NCI-H1694 treated with DMSO at 0.1 percent for 48 hours (cell line): ENCODE measurements around the gene PLEKHA1.

Experiments
- DNase-seq: peaks from one replicate; lab custom pipeline; 2025; lab: John Stamatoyannopoulos, UW

The PLEKHA1 gene

DNA sequence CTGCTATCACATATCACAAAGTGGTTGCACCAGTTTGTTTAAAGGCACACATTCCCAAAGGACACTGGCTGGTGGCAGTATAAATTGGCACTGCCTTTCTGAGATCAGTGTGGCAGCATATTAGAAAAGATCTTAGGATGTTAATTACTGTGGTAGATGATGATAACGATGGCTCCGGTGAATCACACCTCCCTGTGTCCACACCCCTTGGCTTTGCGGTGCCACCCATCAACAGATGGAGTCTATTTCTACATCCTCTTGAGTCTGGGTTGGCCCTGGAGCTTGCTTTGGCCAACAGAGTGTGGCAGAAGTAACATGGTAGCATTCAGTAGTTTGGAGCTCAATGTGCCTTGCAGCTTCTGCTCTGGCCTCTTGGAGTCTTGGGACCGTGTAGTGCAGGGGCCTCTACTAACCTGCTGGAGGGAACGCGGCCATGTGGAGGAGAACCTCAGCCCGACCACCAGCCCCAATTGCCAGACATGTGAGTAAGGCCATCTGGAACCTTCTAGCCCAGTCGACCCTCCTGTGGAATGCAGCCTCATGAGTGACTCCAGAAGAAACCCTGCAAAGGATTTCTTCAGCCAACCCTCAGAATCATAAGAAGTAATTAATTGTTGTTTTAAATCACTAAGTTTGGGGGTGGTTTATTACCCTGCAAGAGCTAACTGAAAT lies 27.2 kb upstream of the PLEKHA1 start:
- DNase-seq, result no peak

DNA sequence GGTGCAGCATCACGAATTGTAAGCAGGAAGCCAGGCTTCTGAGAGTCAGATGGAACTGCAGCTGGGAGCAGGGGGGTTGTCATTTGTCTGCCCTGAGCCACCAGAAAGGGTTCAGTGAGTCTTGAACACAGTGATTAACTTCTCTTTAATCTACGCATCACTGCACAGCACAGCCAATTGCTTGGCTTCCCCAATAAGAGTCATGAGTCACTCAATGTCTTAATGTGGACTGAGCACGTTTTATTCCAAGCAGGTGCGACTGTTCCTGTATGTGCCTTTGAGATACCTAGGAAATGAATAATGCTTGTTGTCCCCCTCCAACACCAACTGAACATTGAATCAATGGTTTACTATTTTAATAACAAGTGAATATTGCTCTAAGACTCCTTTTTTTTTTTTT lies 26.0 kb upstream of the PLEKHA1 start:
- DNase-seq, result no peak

DNA sequence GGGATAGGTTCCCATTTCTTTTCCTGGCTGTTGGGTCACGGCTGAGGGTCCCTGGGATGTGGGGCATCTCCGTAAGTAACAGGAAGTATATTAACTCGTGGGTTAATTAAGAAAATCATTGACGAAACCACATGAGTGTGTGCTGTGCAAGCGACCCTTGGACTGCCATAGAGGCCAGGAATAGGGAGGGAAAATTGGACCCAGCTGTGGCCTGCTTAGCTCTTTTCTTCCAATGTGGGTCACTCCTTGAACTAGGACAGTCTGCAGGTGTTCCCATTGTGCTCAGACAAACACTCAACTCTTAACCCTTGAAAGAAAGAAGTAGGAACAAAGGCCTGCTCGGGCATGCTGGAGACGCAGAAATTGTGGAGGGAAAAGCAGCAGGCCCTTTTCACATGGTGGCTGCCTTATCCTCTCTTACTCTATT lies 25.6 kb upstream of the PLEKHA1 start:
- DNase-seq, result no peak

DNA sequence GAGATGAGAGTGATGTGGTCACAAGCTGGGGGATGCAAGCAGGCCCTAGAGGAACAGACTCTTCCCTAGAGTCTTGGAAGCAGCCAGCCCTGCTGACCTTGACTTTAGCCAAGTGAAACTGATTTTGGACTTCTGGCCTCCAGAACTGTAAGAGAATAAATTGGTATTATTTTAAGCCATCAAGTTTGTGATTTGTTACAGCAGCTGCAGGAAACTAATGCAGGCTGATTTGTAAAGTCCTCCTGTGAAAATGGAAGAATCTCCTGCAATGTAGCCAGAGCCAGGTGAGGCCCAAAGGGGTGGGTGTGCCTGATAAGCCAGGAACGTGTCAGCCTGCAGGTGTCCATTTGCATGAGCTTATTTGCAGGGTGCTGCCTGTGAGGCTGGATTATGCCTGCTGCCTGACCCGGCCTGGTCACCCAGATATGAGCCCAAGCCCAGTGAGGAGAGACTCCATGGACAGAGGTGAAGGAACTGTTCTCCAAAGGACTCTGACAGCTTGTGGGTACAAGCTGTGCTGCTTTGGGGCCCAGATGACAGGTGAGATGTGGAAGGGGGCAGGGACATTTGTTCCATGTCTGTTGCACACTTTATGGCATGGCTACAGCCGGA lies 24.6 kb upstream of the PLEKHA1 start:
- DNase-seq, result no peak

DNA sequence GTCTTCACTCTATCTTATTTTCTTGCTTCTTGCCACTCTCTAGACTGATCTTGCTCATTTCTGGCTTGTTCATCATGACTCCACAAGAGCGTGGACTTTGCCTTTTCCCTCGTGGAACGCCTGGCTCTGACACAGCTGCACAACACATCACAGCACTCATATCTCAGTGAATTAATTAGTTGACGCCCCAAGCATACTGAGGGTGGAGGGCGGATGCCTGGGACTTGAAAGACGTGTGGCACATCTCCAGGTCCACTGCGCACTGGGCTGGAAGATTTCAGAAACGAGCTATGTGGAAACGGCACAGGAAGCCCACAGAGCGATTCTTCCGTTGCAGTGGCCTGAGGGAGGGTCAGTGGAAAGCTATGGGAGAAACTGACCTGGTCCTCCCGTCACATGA lies 23.6 kb upstream of the PLEKHA1 start:
- DNase-seq, result no peak

DNA sequence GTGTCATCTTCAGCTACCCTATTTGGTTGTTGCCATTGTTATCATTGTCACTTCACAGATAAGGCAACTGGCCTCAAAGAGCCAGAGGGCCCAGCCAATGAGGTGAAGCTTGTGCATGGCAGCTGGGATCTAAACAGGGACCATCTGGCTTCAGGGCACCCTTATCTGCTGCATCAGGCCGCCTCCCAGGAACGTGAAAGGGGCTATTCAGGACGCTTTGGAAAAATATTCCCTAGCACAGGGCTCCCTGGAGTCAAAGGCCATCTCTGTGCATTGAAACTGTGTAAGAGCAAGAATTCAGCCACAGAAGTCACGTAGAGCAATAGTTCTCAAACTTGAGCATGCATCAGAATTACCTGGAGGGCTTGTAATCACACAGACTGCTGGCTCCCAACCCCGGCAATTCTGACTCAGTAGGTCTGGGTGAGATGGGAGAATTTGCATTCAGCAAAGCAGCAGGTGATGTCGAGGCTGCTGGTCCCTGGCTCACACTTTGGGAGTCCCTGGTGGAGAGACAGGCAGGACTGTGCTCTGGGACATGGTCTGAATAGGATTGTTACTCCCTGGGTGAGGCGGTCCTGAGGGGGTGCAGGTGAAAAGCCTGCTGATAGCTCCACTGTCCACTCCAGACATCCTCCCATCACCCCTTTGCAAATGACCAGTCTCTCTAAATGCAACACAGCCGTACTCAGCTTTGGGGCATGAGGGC lies 21.5 kb upstream of the PLEKHA1 start:
- DNase-seq, result no peak

DNA sequence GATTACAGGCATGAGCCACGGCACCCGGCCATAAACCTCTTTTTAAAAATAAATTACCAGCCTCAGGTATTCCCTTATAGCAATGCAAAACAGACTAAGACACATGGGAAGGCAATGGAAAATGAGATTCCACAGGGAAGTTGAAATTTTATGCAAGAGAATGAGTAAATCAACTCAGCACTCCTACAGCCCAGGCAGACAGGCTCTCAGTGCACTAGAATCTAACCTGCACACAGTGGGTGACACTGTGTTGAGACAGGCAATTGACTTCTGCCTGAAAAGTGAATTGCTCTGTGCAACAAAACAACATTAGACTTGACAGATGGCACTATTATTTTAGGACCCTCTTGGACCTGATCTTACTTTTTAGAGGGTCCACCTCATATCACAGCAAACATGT lies 20.1 kb upstream of the PLEKHA1 start:
- DNase-seq, result no peak

DNA sequence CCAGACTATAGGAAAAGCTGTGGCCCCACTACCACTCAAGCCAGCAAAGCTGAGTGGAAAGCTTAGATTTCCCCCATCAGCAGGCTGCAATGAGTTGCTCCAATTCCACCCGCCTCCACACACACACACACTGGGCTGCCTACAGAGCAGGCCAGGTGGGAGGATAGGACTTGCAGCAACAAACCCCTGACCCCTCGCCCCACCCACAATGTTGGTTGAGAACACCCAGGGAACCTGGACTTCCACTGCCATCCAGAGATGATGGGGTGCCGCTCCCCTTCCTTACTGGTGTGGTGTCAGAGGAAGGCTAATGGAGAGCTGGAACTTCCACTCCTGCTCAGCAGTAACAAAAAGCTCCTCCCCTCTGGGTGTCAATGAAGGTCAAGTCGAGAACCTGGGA lies 16.8 kb upstream of the PLEKHA1 start:
- no peak for DNase-seq

DNA sequence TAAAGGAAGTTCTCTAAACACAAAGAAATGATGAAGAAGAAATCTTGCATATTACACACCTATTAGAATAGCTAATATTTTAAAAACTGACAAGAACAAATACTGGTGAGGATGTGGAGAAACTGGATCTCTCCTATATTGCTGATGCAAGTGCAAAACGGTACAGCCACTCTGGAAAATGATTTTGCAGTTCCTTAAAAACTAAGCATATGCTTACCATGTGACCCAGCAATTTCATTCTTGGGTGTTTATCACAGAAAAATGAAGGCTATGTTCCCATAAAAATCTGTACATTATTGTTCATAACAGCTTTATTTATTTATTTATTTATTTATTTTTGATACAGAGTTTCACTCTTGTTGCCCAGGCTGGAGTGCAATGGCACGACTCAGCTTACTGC lies 14.9 kb upstream of the PLEKHA1 start:
- DNase-seq, result no peak

DNA sequence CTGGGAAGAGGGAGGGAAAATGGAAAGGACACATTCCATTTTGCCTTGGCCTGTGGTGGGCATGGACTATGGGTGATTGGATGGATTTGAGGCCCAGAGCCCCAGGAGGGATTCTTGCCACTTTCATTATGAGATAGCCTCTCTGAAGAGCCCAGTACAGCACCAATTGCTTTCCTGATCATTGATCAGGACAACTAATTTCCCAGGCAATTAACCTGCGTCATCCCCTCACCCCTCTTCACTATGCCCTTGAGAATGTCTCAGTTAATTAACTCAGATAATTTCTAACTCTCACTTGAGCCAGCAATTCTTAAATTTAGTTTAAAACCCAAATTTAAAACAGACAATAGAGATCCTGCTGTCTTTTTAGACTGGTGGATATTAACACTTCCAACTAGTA lies 13.5 kb upstream of the PLEKHA1 start:
- DNase-seq, result no peak

DNA sequence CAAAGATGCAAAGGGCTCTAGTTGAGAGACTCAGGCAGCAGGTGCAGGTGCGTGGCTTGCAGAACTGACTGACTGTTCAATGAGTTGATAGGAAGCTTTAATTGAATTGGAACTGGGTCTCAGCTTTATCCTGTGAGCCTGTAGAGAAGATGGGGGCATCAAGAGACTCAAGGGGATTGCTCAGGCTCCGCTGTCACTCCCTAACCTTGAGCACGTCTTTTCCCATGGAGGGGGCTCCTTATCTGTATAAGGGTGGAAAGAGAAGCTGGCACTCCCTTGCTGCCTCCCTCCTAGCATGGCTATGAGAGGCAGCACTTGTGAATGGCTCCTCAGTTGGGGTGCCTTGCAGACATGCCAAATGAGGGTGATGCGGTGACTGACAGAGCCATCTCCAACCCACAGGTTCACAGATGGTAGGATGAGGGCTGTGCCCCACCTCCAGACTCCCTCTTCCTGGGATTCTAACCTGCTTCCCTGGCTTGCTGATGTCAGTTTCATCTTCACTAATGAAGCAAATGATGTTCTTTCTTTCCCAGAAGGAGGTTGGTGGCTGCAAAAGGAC lies 12.4 kb upstream of the PLEKHA1 start:
- DNase-seq, result no peak

DNA sequence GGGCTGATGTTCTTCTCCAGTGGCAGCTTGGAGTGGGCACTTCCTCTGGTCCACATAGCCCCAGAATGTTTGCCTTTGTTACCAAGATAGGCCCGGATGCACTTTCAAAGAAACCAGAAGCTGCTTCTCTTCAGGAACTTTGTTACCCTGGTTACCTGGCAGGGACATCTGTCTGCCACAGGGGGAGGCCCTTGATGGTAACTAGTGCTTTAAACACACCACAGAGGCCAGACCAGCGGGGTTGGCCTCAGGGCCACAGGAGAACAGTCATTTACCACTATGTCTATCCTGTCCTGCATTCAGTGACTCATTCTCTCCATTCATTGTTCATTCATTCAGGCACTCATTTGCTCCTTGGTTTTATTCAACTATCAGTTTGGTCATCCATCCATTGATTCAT lies 11.9 kb upstream of the PLEKHA1 start:
- DNase-seq, result no peak

DNA sequence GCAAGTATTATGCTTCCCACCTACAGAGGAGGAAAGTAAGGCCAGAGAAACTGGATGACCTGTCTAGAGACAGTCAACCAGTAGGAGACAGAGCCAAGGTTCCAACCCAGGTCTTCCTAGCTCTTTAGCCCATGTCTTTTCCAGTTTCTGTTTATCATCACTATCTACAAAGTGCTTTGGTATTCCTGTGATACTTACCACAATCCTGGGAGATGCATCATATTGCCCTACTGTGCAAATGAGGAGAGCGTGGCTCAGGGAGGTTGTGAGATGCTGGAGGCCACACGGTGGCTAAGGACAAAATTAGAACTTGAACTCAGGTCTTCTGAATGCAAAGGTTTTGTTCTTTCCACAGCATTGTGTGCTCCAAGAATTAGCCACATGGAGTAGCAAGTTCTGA lies 11.2 kb upstream of the PLEKHA1 start:
- DNase-seq, result no peak

DNA sequence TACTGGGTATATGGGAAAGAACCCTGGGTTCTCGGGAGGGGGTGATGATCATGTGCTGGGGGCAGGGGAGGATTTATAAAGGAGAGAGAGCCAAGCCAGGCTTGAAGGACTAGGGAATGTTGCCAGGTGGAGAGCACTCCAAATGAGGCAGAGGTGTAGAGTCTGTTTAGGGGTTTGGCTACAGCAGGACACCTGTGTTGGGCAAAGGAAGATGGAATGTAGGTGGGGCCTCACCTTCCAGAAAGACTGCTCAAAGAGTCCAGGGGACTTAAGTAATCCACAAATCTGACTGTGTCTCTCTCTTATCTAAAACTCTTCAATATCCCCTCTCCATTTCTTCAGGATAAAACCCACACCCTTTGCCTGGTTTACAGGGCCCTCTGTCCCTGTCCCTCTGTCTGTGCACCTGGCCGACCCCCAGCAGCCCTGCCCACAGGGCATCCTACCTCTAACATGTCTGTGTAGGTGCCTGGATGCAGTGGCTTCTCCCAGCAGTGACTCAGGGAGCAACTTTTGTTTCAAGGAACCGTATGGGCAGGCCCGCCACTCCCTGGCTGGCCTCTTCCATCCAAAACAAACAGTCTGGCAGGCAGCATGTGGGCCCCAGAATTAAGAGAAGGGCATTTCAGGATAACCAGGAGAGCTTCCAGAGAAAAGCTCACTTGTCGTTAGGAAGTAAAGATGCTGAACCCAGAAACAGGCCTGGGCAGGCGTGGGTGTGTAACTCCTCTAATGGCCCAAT lies 10.6 kb upstream of the PLEKHA1 start:
- DNase-seq, result no peak

DNA sequence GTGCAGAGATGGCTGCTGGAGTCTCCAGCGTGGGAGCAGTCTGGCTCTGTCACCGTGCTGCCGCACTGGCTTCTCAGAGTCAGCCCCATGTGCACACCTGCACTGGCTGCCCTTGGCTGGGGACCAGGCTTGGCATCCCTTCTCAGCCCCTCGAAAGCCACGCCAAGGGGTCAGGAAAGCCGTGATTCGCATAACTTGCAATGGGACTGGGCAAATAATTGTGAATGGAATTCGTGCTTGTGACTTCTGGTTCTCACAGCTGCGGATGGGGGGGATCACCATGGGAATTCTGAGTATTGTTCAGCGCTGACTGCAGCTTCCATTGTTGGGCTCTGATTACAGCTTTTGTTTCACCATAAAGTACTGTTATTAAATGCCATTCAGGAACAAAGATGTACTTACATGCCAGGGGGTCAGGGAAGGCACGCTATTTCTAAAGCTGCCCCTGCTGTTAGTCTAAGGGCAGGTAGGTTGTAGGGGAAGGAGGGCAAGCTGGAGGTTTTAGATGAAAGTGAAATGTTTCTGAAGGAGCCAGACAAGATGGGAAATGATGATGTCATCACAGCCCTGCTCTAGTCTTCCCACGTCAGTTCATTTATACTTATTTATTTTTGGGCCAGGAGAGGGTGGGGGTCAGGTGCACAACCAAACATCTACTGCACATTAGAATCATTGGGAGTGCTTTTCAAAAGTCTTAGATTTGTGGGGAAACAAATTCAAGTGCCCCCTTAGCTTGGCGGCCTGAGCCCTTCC lies 5.8 kb upstream of the PLEKHA1 start:
- no peak for DNase-seq

DNA sequence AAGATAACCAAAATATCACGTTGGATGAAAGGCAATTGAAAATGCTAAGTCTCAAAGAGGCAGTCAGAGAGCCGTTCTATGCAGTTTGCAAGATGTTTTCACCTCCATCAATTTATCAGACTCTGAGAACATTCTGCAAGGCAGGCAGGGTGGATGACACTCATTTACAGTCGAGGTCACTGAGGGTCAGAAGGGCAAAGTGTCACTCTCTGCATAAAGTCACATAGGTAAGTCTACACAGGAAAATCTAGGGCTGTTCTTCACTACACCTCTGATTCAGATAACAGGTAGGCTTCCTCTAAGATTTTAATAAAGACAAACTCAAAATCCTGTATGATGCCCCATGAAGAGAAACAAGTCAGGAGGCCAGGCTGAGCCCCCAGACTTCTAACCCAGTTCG lies 1.4 kb upstream of the PLEKHA1 start:
- DNase-seq, result no peak

DNA sequence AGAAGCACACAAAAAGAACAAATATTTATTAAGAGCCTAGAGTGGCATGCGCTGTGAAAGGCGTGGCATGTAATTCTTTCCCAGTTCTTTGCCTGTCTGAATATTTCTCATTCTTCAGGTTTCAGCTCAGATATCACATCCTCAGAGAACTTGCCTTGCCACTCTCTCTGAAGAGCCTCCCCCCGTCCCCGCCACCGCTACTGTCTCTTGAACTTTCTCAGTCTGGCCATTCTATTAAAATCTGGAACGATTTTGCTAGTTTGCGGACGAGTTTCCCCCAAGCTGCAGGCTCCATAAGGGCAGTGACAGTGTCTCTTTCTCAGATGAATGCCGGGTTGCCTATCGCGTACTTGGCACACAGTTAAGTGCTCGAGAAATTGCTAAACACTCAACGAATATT lies 787 bp upstream of the PLEKHA1 start:
- DNase-seq, result no peak

DNA sequence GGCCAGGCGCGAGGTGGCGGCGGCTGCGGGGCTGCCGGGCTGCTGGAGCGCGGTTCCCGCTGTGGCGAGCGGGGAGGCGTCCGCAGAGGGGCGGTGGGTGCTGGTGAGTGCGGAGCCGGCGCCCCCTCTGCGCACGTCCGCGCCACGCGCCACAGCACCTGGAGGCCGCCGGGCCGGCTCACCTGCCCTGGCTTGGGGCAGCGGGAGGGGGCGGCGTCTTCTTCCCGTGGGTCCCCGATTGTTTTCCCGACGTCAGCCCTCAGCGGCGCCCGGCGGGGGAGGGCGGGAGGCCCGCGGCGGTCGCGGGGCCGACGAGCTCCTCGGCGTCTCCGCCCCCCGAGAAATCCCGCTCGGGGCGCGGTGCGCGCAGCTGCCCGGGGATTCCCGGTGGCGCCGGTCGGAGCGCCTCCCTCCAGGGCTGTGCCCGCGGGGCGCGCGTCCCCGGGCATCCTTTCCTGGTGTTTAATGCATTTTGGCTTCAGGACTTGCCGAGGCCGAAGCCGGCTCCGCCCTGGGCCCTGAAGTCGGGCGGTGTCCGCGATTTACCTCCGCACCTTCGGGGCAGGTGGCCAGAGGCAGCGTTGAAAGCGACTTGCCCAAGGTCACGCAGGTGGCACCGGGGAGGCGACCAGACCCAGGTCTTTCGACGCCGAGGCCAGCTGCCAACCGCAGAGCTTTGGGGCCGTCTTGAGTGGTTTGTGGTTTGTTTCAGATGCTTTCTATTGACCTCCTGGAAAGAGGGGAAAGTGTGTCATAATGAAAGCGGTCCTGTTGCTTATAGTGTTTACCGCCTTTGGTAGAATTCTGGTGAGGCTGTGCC lies 561 bp downstream of the PLEKHA1 start:
- DNase-seq, result no peak

DNA sequence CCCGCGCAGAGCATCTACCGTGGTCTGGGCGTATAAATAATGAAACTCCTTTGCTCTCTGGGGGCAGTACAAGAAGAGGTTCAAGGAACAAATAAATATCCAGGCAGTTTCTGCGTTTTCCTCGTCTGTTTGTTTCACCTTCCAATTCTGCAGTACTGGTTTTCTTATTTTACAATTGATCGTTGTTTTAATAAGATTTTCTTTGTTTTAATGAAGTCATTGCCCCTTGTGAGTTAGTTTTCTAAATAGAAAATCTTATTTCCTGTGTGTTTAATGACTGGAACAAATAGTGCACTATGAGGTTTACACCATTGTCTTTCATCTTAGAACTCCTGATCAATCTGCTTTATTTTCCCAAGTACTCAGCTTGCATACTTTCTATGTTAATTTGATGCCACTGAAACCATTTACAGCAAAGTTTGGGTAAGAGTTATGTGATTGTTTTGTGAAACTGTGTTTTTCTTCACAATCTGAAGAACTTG lies 1.2 kb downstream of the PLEKHA1 start:
- no peak for DNase-seq

DNA sequence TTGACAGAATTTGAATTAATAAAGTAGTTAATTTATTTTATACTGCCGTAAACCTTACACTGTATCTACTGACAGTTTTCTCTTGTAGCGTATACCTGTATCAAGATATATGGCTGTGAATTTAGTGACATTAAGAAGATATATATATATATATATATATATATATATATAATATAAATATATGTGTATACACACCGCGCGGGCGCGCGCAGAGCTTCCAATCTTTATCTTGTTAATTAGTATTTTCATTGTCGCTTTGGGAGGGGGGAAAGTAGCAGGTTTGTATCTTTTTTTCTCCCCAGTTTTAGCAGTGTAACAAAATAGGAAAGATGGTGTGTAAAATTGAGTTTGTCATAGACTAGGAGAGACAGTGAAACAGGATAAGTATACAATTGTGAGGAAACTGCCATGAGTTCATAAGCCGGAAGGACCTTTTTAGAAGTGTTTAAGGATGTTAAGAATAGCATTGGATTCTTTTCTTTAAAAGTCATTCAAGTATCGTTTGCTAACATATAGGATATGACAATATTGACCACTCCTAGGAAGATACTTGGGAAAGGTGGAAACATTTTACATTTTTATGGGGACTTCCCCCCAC lies 2.0 kb downstream of the PLEKHA1 start:
- DNase-seq, result no peak
